ENCODE data around the gene TMEM125. TPM values are rescaled to one million over a fixed set of nuclear protein-coding genes. Genes with fewer than 3 reads are reported as not detected.

Gene TMEM125
- total and polyA plus RNA-seq, 7 experiments from 2014 or later: 0.21 to 0.50 TPM; not detected in 5

DNA sequence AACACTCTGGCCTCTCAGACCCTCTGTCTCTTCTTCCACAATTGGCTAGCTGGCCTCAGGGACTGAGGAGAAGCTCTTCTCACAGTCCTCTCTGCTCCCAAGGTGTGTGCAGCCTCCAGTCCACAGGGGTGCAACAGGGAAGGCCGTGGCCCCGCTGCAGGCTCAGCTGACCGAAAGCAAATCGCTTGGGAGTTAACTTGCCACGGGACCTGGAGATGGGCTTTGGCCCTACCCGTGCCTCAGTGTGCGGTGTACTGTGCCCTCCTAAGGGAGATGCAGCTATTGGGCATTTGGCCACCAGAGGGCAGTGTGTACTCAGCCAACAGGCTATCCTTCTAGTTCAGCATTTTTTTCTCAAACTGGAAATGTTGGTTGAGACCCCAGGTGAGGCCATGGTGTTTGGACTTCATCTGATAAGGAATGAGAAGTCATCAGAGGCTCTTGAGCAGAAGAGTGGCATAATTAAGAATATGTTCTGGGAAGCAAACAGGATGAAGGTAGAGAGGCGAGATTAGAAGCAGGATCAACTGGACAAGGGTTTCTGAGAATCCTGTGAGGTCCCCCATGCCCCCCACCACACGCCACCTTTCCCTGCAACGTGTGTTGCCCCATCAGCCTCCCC is 42.5 kb upstream of the TMEM125 start:
- Mint-ChIP-seq H3K9me3 (peaks cover 0 to 1% (median 0%) of the 10 kb centered on the region in 11 donors), H3K4me1 (peaks cover 0 to 8% (median 0%) of the 10 kb centered on the region in 7 donors), H3K36me3 (no peaks in the 10 kb centered on the region), H3K4me3 (no peak overlapping the region), H3K27me3 (peaks cover 0 to 17% (median 0%) of the 10 kb centered on the region in 5 donors), H3K27ac (peak overlapping the region in 3 of 9 donors; percentile 20 to 41 (median 33))
- peak; percentile 94 for ATAC-seq
- Histone ChIP-seq H3K36me3 (ENCODE audit: control insufficient read depth in 2 of 3, insufficient read depth in 3 of 3, low read length in 3 of 3) (no peaks in the 10 kb centered on the region), H3K27ac (ENCODE audit: low read depth, low read length) (no peak overlapping the region), H3K4me1 (ENCODE audit: control insufficient read depth in 2 of 2, insufficient read depth in 2 of 2, low read length in 2 of 2) (no peaks in the 10 kb centered on the region), H3K4me3 (ENCODE audit: low read length) (no peak overlapping the region), H3K27me3 (ENCODE audit: control insufficient read depth in 2 of 2, insufficient read depth in 2 of 2, low read length in 2 of 2) (no peaks in the 10 kb centered on the region), H3K9me3 (ENCODE audit: control insufficient read depth in 2 of 3, low read length in 3 of 3) (no peaks in the 10 kb centered on the region)
- intact Hi-C loops (cut with micrococcal nuclease): loop anchor here (1.0 to 10.0 kb wide), 8 partner anchors 131 to 708 kb away; partner anchors contain the start of genes CDC20 (in 2 of the 2), ARTN (in 1 of the 2), ELOVL1 (in 1 of the 2) and PTPRF (in 1 of the 2)
- ChIA-PET POLR2A (interaction anchor here (1.5 kb wide), 1 partner anchor 188 kb away, joined by 10 read pairs; no protein-coding TSS in a partner anchor), CTCF (interaction anchor here (0.5 to 2.0 kb wide), 14 partner anchors 8 to 762 kb away, joined by 3 to 60 read pairs (median 3); partner anchors contain the start of genes MED8 and SZT2)
- peak; percentile 50 to 86 (median 76) for DNase-seq

DNA sequence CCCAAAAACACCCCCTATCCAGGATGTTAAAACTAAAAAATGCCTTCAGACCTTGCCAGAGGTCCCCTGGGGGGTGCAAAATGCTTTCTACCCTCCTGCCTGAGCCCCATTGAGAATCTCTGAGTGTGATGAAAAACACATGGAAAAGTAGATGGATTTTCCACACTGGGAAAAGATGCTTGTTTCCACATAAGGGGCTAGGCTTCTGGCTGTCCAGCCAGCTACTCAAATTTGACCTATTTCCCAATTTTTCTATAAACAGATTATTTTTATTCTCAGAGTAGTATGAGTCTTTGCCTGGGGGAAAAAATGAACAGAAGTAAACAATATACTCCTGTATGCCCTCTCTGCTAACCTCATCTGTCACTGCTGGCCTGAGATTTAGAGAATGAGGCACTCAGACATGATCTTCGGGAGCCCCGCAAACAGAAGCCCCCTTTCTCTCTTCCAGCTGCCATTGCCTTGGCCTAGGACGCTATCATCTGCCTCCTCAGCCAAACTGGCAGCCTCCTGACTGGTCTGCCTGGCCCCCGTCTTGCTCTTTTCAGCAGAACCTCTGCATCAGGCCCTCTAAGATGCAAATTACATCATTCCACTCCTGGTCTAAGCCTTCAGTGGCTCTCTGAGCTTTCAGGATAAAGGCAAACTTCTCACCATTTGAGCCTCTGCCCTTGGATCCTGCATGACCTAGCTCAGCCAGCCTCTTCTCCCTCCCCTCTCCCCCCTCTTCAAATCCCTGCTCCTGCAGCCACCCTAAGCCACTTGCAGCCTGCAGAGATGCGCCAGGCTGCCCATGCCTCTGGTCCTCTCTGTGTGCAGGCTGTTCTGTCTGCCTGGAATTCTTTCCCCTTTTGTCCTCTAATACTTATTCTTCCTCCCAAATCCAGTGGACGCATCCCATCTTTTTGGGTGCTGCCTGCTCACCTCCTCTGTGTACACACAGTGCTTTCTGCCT is 39.7 kb upstream of the TMEM125 start:
- H3K4me3 ChIP-seq (ENCODE audit: low read length): no peak overlapping the region
- ATAC-seq: no peak
- peaks cover 3 to 13% (median 5%) of the 10 kb centered on the region in 5 donors for H3K27me3 Mint-ChIP-seq
- H3K9me3 Mint-ChIP-seq: no peaks in the 10 kb centered on the region
- no peaks in the 10 kb centered on the region for H3K36me3 ChIP-seq (ENCODE audit: control insufficient read depth in 2 of 3, insufficient read depth in 3 of 3, low read length in 3 of 3)
- H3K4me3 Mint-ChIP-seq: no peak overlapping the region
- no peaks in the 10 kb centered on the region for H3K36me3 Mint-ChIP-seq
- no peak overlapping the region for H3K27ac Mint-ChIP-seq
- no peak overlapping the region for H3K27ac ChIP-seq (ENCODE audit: low read depth, low read length)
- H3K4me1 Mint-ChIP-seq: peaks cover 0 to 8% (median 0%) of the 10 kb centered on the region in 7 donors
- ChIA-PET POLR2A (no interaction called here), CTCF (interaction anchor here (0.6 kb wide), 1 partner anchor 86 kb away, joined by 3 read pairs; no protein-coding TSS in a partner anchor)
- intact Hi-C loops (cut with micrococcal nuclease): loop anchor here (5.0 to 10.0 kb wide), 3 partner anchors 302 to 705 kb away; partner anchors contain the start of genes ARTN (in 1 of the 2) and PTPRF (in 1 of the 2)
- no peaks in the 10 kb centered on the region for H3K27me3 ChIP-seq (ENCODE audit: control insufficient read depth in 2 of 2, insufficient read depth in 2 of 2, low read length in 2 of 2)
- no peaks in the 10 kb centered on the region for H3K4me1 ChIP-seq (ENCODE audit: control insufficient read depth in 2 of 2, insufficient read depth in 2 of 2, low read length in 2 of 2)
- DNase-seq: no peak
- no peaks in the 10 kb centered on the region for H3K9me3 ChIP-seq (ENCODE audit: control insufficient read depth in 2 of 3, low read length in 3 of 3)

DNA sequence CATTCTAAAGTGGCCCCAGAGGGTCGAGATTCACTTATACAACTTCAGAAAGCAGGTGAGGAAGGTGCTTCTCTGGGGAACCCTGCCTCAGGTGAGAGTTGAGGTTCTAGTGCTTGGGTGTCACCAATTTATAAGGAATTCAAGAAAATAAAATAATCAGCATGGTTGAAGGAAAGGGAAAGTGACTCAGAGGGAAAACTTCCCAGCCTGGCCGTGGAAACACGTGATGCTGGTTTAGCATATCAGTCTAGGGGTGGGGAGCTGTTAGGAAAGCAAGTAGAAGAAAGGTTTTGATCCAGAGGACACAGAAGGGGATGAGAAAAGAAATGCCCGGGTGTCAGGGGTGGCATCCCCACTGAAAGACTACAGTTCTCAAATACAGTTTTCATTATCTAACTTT is 37.7 kb upstream of the TMEM125 start:
- Mint-ChIP-seq H3K4me1 (peaks cover 0 to 6% (median 0%) of the 10 kb centered on the region in 7 donors), H3K27ac (no peak overlapping the region), H3K4me3 (no peak overlapping the region), H3K9me3 (no peaks in the 10 kb centered on the region), H3K36me3 (no peaks in the 10 kb centered on the region), H3K27me3 (peaks cover 3 to 8% (median 5%) of the 10 kb centered on the region in 5 donors)
- no peaks in the 10 kb centered on the region for H3K4me1 ChIP-seq (ENCODE audit: control insufficient read depth in 2 of 2, insufficient read depth in 2 of 2, low read length in 2 of 2)
- ChIA-PET CTCF (interaction anchor here (0.6 to 1.8 kb wide), 4 partner anchors 177 to 843 kb away, joined by 3 to 7 read pairs (median 4); no protein-coding TSS in a partner anchor), POLR2A (no interaction called here)
- H3K36me3 ChIP-seq (ENCODE audit: control insufficient read depth in 2 of 3, insufficient read depth in 3 of 3, low read length in 3 of 3): no peaks in the 10 kb centered on the region
- no peaks in the 10 kb centered on the region for H3K9me3 ChIP-seq (ENCODE audit: control insufficient read depth in 2 of 3, low read length in 3 of 3)
- no peaks in the 10 kb centered on the region for H3K27me3 ChIP-seq (ENCODE audit: control insufficient read depth in 2 of 2, insufficient read depth in 2 of 2, low read length in 2 of 2)
- ATAC-seq (no peak), DNase-seq (no peak)
- H3K4me3 ChIP-seq (ENCODE audit: low read length): no peak overlapping the region
- no peak overlapping the region for H3K27ac ChIP-seq (ENCODE audit: low read depth, low read length)
- intact Hi-C loops (cut with micrococcal nuclease): no loop called here

DNA sequence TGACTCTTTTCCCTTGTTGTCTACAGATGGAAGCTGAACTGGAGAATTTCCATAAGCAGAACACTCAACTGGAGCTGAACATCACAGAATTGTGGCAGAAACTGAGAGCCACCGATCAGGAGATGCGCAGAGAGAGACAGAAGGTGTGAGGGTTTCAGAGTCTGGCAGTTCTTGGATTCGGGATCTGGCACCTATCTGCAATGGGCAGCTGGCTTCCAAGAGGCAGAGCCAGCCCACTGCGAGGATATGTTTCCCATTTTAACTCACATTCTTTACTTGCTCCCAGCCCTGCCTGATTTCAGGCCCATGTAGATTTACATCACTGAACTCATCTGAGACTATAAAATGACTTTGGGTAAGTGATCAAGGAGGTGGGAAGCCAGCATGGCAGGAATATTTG is 37.3 kb upstream of the TMEM125 start:
- no peak for DNase-seq
- Mint-ChIP-seq H3K4me3 (no peak overlapping the region), H3K27ac (no peak overlapping the region), H3K36me3 (no peaks in the 10 kb centered on the region), H3K27me3 (peaks cover under 1 to 5% (median 5%) of the 10 kb centered on the region in 5 donors), H3K4me1 (peaks cover 0 to 2% (median 0%) of the 10 kb centered on the region in 7 donors), H3K9me3 (no peaks in the 10 kb centered on the region)
- Histone ChIP-seq H3K4me1 (ENCODE audit: control insufficient read depth in 2 of 2, insufficient read depth in 2 of 2, low read length in 2 of 2) (no peaks in the 10 kb centered on the region), H3K36me3 (ENCODE audit: control insufficient read depth in 2 of 3, insufficient read depth in 3 of 3, low read length in 3 of 3) (no peaks in the 10 kb centered on the region), H3K27me3 (ENCODE audit: control insufficient read depth in 2 of 2, insufficient read depth in 2 of 2, low read length in 2 of 2) (no peaks in the 10 kb centered on the region), H3K9me3 (ENCODE audit: control insufficient read depth in 2 of 3, low read length in 3 of 3) (no peaks in the 10 kb centered on the region), H3K4me3 (ENCODE audit: low read length) (no peak overlapping the region), H3K27ac (ENCODE audit: low read depth, low read length) (no peak overlapping the region)
- POLR2A ChIA-PET: no interaction called here
- ATAC-seq: no peak
- intact Hi-C loops (cut with micrococcal nuclease): no loop called here
- CTCF ChIA-PET: interaction anchor here (0.6 to 1.8 kb wide), 3 partner anchors 176 to 390 kb away, joined by 3 to 7 read pairs (median 4); no protein-coding TSS in a partner anchor

DNA sequence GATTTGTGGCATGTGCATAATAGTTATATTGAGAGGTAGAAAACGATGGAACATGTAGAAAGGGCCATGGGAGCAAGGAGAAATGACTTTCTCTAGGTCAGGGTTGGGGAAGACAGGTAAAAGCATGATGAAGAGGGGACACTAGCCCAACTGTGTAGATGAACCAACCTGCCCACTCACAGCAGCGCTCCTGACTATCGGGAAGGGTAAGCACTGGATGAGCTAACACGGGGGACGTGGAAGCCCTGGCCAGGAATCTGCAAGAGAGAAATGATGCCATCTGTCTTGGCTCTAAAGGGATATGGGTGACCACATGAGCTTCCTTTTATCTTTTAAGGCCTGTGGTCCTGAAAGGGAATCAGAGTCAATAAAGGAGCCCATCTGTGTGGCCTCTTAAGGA is 36.2 kb upstream of the TMEM125 start:
- H3K4me1 Mint-ChIP-seq: peaks cover 0 to 3% (median 0%) of the 10 kb centered on the region in 7 donors
- no peak overlapping the region for H3K4me3 Mint-ChIP-seq
- no peak overlapping the region for H3K27ac ChIP-seq (ENCODE audit: low read depth, low read length)
- ATAC-seq (no peak), DNase-seq (no peak)
- peaks cover 0 to 5% (median 5%) of the 10 kb centered on the region in 5 donors for H3K27me3 Mint-ChIP-seq
- CTCF ChIA-PET: interaction anchor here (1.1 kb wide), 1 partner anchor 182 kb away, joined by 3 read pairs; no protein-coding TSS in a partner anchor
- no peak overlapping the region for H3K27ac Mint-ChIP-seq
- H3K4me1 ChIP-seq (ENCODE audit: control insufficient read depth in 2 of 2, insufficient read depth in 2 of 2, low read length in 2 of 2): no peaks in the 10 kb centered on the region
- no peaks in the 10 kb centered on the region for H3K36me3 Mint-ChIP-seq
- no peaks in the 10 kb centered on the region for H3K27me3 ChIP-seq (ENCODE audit: control insufficient read depth in 2 of 2, insufficient read depth in 2 of 2, low read length in 2 of 2)
- POLR2A ChIA-PET: no interaction called here
- H3K9me3 ChIP-seq (ENCODE audit: control insufficient read depth in 2 of 3, low read length in 3 of 3): no peaks in the 10 kb centered on the region
- intact Hi-C loops (cut with micrococcal nuclease): no loop called here
- H3K9me3 Mint-ChIP-seq: no peaks in the 10 kb centered on the region
- H3K4me3 ChIP-seq (ENCODE audit: low read length): no peak overlapping the region
- H3K36me3 ChIP-seq (ENCODE audit: control insufficient read depth in 2 of 3, insufficient read depth in 3 of 3, low read length in 3 of 3): no peaks in the 10 kb centered on the region

DNA sequence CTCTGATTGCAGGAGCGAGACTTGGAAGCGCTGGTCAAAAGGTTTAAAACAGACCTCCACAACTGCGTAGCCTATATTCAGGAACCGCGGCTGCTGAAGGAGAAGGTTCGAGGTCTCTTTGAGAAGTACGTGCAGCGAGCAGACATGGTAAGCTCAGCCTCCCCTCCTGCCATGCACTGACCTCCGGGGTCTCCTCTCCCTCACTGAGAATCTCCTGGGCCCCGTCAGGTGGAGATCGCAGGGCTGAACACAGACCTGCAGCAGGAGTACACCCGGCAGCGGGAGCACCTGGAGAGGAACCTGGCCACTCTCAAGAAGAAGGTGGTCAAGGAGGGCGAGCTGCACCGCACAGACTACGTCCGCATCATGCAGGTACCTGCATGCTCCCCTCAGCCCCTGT is 35.5 kb upstream of the TMEM125 start:
- H3K4me3 Mint-ChIP-seq: no peak overlapping the region
- DNase-seq (no peak), ATAC-seq (no peak)
- peaks cover 0 to 1% (median 0%) of the 10 kb centered on the region in 11 donors for H3K9me3 Mint-ChIP-seq
- Histone ChIP-seq H3K36me3 (ENCODE audit: control insufficient read depth in 2 of 3, insufficient read depth in 3 of 3, low read length in 3 of 3) (no peaks in the 10 kb centered on the region), H3K27me3 (ENCODE audit: control insufficient read depth in 2 of 2, insufficient read depth in 2 of 2, low read length in 2 of 2) (no peaks in the 10 kb centered on the region), H3K9me3 (ENCODE audit: control insufficient read depth in 2 of 3, low read length in 3 of 3) (no peaks in the 10 kb centered on the region), H3K4me1 (ENCODE audit: control insufficient read depth in 2 of 2, insufficient read depth in 2 of 2, low read length in 2 of 2) (no peaks in the 10 kb centered on the region), H3K4me3 (ENCODE audit: low read length) (no peak overlapping the region), H3K27ac (ENCODE audit: low read depth, low read length) (no peak overlapping the region)
- H3K36me3 Mint-ChIP-seq: no peaks in the 10 kb centered on the region
- ChIA-PET POLR2A (no interaction called here), CTCF (interaction anchor here (1.1 kb wide), 1 partner anchor 181 kb away, joined by 3 read pairs; no protein-coding TSS in a partner anchor)
- peaks cover 0 to 8% (median 0%) of the 10 kb centered on the region in 7 donors for H3K4me1 Mint-ChIP-seq
- peaks cover 0 to 5% (median 5%) of the 10 kb centered on the region in 5 donors for H3K27me3 Mint-ChIP-seq
- H3K27ac Mint-ChIP-seq: no peak overlapping the region
- intact Hi-C loops (cut with micrococcal nuclease): no loop called here

All from naive thymus-derived CD4-positive, alpha-beta T cell (primary cell).